GM12878 (cell line): ENCODE measurements around the gene PITRM1.

Source experiments
- CHD4 ChIP-seq: fragments of 200-600 bp; sonication (generic); IDR thresholded peaks from 2 replicates; pipeline ENCODE4 v1.6.1; 2016; ENCODE audit warnings: mild to moderate bottlenecking
- FOS ChIP-seq: IDR thresholded peaks from 3 replicates; pipeline ENCODE4 v1.6.1; 2011; ENCODE audit warnings: borderline replicate concordance; ENCODE audit not compliant: insufficient read length; ENCODE audit errors: extremely low read depth
- POLR2A ChIP-seq: IDR thresholded peaks from 2 replicates; pipeline ENCODE4 v1.6.1; 2011; ENCODE audit warnings: low read depth, mild to moderate bottlenecking, low read length
- YY1 ChIP-seq: IDR thresholded peaks from 2 replicates; pipeline ENCODE4 v1.6.1; 2011; ENCODE audit warnings: low read depth, mild to moderate bottlenecking, low read length
- TF ChIP-seq, protein P1 (sequence below), 3 experiments: IDR thresholded peaks in 2 of 3; conservative IDR thresholded peaks in 1 of 3; 2 replicates each; pipeline ENCODE4 v1.5.1; 2011; ENCODE audit warnings: low read depth in 3 of 3, low read length in 3 of 3, mild to moderate bottlenecking in 3 of 3, control low read depth in 2 of 3, moderate library complexity in 2 of 3, inconsistent platforms in 1 of 3, mixed read lengths in 1 of 3; ENCODE audit not compliant: control insufficient read depth in 2 of 3, insufficient read depth in 1 of 3; ENCODE audit errors: extremely low read depth in 1 of 3
- TF ChIP-seq, protein P2 (sequence below): IDR thresholded peaks from 2 replicates; pipeline ENCODE4 v1.6.1; 2012; ENCODE audit warnings: low read depth, low read length, improper control_type of control experiment

GRCh38 chr10:3179174-3179573, 6.6 kb upstream of the PITRM1 start:
- no peak for TF ChIP-seq FOS
- TF ChIP-seq YY1: no peak
- TF ChIP-seq POLR2A: no peak
- TF ChIP-seq, protein P1, sequence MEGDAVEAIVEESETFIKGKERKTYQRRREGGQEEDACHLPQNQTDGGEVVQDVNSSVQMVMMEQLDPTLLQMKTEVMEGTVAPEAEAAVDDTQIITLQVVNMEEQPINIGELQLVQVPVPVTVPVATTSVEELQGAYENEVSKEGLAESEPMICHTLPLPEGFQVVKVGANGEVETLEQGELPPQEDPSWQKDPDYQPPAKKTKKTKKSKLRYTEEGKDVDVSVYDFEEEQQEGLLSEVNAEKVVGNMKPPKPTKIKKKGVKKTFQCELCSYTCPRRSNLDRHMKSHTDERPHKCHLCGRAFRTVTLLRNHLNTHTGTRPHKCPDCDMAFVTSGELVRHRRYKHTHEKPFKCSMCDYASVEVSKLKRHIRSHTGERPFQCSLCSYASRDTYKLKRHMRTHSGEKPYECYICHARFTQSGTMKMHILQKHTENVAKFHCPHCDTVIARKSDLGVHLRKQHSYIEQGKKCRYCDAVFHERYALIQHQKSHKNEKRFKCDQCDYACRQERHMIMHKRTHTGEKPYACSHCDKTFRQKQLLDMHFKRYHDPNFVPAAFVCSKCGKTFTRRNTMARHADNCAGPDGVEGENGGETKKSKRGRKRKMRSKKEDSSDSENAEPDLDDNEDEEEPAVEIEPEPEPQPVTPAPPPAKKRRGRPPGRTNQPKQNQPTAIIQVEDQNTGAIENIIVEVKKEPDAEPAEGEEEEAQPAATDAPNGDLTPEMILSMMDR (IDR thresholded peaks at IDR 0.05 in 2 of 3, conservative IDR thresholded peaks at IDR 0.05 in 1 of 3; ENCODE audit: control insufficient read depth in 2 of 3, extremely low read depth in 1 of 3, insufficient read depth in 1 of 3, low read depth in 3 of 3, low read length in 3 of 3): no peak
- TF ChIP-seq CHD4: no peak
- TF ChIP-seq, protein P2, sequence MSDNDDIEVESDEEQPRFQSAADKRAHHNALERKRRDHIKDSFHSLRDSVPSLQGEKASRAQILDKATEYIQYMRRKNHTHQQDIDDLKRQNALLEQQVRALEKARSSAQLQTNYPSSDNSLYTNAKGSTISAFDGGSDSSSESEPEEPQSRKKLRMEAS: no peak
